ENCODE measurements around the gene B3GAT1.

- no peak for TF ChIP-seq MAX (IDR thresholded peaks at IDR 0.05)
- no peak for TF ChIP-seq CTCF (CRISPR knock-in tag; IDR thresholded peaks at IDR 0.05)
- TF ChIP-seq JUN (CRISPR knock-in tag; IDR thresholded peaks at IDR 0.05) = no peak
- TF ChIP-seq KLF13 (CRISPR knock-in tag; IDR thresholded peaks at IDR 0.05) = no peak
- TF ChIP-seq ZNF800 (CRISPR knock-in tag; IDR thresholded peaks at IDR 0.05) = no peak
- TF ChIP-seq CSRNP1 (CRISPR knock-in tag; IDR thresholded peaks at IDR 0.05) = no peak
- no peak for TF ChIP-seq CEBPZ (IDR thresholded peaks at IDR 0.05; ENCODE audit: low read length)
- no peak for TF ChIP-seq HNF4A (CRISPR knock-in tag; IDR thresholded peaks at IDR 0.05)
- no peak for TF ChIP-seq SMAD1 (CRISPR knock-in tag; IDR thresholded peaks at IDR 0.05; ENCODE audit: borderline replicate concordance, low read depth)
Measured at GRCh38 chr11:134417871-134418840, 6.1 kb upstream of the B3GAT1 start.
